Loucy (cell line): Measurements from ENCODE around the gene CCDC187.

ENCODE experiments used
- EZH2phosphoT487 ChIP-seq: fragments of 200-600 bp; IDR thresholded peaks from 2 replicates; pipeline ENCODE4 v1.6.1; 2018; ENCODE audit warnings: antibody characterized with exemption, mild to moderate bottlenecking, moderate library complexity, borderline replicate concordance
- TF ChIP-seq, protein P1 (sequence below): fragments of 200-600 bp; sonication (generic); conservative IDR thresholded peaks from 2 replicates; pipeline ENCODE4 v1.5.1; 2014; ENCODE audit warnings: mild to moderate bottlenecking, antibody characterized with exemption, low read length

DNA sequence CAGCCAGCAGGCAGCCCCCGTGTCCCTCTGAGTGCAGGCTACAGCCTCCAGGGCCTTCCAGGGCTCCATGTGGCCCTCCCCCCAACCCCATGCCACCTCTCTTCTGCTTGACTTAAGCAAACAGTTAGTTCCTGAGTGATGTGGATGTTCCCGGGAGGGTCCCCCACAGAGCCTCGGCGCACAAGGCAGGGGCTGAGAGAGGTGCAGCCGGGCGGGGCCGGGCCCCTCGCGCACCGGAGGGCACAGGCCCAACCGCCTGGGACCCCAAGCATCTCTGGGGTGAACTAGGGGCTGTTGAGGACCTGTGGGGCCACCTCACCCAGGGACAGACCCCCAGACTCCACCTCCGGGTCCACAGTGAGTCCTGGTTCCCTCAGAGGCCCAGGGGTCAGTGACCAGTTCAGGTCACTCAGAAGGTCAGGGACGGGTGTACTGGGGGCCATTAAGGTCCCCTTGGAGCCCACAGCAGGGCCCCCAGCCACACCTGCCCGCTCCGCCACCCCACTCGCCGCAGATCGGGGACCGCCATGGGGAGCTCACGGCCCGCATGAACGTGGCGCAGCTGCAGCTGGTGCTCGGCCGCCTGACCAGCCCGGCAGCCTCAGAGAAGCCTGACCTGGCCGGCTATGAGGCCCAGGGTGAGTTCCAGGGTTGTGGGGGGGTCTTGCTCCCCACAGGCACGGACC, 36.6 kb upstream of the CCDC187 start:
- TF ChIP-seq, protein P1, sequence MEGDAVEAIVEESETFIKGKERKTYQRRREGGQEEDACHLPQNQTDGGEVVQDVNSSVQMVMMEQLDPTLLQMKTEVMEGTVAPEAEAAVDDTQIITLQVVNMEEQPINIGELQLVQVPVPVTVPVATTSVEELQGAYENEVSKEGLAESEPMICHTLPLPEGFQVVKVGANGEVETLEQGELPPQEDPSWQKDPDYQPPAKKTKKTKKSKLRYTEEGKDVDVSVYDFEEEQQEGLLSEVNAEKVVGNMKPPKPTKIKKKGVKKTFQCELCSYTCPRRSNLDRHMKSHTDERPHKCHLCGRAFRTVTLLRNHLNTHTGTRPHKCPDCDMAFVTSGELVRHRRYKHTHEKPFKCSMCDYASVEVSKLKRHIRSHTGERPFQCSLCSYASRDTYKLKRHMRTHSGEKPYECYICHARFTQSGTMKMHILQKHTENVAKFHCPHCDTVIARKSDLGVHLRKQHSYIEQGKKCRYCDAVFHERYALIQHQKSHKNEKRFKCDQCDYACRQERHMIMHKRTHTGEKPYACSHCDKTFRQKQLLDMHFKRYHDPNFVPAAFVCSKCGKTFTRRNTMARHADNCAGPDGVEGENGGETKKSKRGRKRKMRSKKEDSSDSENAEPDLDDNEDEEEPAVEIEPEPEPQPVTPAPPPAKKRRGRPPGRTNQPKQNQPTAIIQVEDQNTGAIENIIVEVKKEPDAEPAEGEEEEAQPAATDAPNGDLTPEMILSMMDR = no peak
- no peak for TF ChIP-seq EZH2phosphoT487
